ENCODE data around the gene NDUFA1.
"Not testable (repeated sequence)": the region's sequence is repeated elsewhere in the genome, so short reads cannot be mapped to it uniquely, and the experiment has no call there.

NDUFA1 gene

DNA sequence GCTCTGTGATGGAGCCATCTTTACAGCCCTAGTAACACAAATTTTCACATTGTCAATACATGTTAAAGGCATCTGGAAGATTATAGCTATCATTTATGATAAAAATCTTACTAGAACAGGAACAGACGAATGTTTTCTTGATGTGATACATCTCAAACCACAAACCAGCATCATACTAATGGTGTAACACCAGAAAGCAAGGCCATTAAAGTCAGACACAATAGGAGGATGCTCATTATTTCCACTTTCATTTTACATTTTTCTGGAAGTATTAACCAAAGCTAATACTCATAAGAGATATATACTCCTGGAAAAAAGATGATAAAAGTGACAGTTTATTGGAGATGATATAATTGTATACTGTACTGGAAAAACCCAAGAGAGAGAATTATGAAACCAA is 29.3 kb downstream of the NDUFA1 start:
- no peak for DNase-seq (ENCODE audit: low read depth)

DNA sequence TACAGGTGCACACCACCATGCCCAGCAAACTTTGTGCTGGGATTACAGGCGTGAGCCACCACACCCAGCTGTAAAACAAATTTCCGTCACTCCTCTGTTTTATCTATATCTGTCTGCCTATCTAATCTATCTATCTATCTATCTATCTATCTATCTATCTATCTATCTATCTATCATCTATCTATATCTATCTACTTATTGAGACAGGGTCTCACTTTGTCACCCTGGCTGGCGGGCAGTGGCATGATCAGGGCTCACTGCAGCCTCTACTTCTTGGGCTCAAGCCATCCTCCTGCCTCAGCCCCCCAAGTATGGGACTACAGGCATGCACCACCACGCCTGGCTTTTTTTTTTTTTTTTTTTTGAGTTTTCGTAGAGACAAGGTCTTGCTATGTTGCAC is 44.7 kb downstream of the NDUFA1 start:
- DNase-seq (ENCODE audit: low read depth) = no peak

DNA sequence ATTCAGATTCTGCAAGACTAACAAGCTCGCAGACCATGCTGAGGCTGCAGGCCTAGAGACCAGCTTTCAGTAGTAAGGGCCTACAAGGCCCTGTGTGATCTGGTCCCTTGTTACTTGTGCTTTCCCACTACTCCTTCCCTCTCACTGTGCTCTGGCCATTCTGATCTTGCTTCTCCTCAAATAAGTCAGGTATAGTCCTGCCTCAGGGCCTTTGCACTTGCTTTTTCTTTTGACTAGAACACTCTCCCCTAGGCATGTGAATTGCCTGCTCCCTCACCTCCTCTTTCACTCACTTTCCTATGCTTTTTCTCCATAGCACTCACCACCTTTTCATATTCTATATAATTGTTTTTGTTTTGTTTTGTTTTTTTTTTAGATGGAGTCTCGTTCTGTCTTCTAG is 46.2 kb downstream of the NDUFA1 start:
- DNase-seq (ENCODE audit: low read depth) = no peak

DNA sequence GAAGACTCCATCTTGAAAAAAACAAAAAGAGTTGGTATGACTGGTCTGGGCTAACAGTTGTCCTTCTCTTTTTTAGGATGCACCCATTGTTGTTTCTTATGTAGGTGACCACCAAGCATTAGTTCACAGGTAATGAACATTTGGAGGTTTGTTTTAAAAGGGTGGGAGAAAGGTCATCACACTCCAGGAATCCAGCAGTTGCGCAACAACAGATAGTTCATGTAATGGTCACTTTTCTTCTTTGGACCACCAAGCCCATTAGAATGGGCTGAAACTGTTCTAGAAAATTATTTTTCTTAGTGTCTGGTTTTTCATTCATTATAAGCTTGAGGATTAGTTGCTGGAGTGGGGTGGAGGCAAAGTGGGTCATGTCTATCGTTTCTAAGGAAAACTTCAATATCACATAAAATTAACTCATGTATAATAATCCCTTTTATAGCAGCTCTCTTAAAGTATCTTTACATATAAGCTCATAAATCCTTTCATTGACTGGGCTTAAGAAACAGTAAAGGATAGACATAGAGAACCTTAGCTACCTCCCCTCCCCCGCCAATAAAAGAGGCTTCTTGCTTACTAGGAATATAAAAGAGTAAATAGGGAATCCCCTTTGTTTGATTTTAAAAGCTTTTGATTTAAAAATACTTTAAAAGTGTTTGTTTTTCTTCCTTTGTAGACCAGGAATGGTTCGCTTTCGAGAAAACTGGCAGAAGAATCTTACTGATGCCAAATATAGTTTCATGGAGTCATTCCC is 48.4 kb downstream of the NDUFA1 start:
- no peak for DNase-seq (ENCODE audit: low read depth)

DNA sequence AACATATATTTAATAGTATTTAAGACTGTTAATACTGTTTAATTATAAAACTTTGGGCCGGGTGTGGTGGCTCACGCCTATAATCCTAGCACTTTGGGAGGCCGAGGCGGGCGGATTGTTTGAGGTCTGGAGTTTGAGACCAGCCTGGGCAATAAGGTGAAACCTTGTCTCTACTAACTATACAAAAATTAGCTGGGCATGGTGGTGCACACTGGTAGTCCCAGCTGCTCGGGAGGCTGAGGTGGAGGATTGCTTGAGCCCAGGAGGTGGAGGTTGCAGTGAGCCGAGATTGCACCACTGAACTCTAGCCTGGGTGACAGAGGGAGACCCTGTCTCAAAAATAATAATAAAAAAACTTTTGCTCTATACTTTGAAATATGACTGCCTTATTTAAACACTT is 50.8 kb downstream of the NDUFA1 start:
- not testable (repeated sequence) for DNase-seq (ENCODE audit: low read depth)
